ENCODE results near the gene C16orf54.
A peak's percentile ranks its signal among the peaks of the same experiment; 100 is the strongest.
"Not testable (repeated sequence)": the region's sequence is repeated elsewhere in the genome, so short reads cannot be mapped to it uniquely, and the experiment has no call there.

The C16orf54 gene

GRCh38 chr16:29729116-29729521 lies 16.7 kb downstream of the C16orf54 start:
- no peak for DNase-seq (ENCODE audit: extremely low spot score)
- ChIA-PET POLR2A (no interaction called here), CTCF (interaction anchor here (0.8 to 8.0 kb wide), 15 partner anchors 9 to 120 kb away, joined by 3 to 59 read pairs (median 6); partner anchors contain the start of genes KIF22 and PAGR1)
- TF ChIP-seq, protein P1, sequence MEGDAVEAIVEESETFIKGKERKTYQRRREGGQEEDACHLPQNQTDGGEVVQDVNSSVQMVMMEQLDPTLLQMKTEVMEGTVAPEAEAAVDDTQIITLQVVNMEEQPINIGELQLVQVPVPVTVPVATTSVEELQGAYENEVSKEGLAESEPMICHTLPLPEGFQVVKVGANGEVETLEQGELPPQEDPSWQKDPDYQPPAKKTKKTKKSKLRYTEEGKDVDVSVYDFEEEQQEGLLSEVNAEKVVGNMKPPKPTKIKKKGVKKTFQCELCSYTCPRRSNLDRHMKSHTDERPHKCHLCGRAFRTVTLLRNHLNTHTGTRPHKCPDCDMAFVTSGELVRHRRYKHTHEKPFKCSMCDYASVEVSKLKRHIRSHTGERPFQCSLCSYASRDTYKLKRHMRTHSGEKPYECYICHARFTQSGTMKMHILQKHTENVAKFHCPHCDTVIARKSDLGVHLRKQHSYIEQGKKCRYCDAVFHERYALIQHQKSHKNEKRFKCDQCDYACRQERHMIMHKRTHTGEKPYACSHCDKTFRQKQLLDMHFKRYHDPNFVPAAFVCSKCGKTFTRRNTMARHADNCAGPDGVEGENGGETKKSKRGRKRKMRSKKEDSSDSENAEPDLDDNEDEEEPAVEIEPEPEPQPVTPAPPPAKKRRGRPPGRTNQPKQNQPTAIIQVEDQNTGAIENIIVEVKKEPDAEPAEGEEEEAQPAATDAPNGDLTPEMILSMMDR (IDR thresholded peaks at IDR 0.05; ENCODE audit: control extremely low read depth, extremely low read depth, low read depth, missing control alignments): peak; percentile 44

- CTCF ChIA-PET: interaction anchor here (0.9 to 2.5 kb wide), 4 partner anchors 11 to 63 kb away, joined by 3 to 6 read pairs (median 4); partner anchors contain the start of gene KIF22
- POLR2A ChIA-PET: no interaction called here
These were observed 18.3 kb downstream of the C16orf54 start for GRCh38 chr16:29727452-29727851.

GRCh38 chr16:29726845-29727377 lies 18.9 kb downstream of the C16orf54 start:
- TF ChIP-seq, protein P1 (IDR thresholded peaks at IDR 0.05; ENCODE audit: control extremely low read depth, extremely low read depth, low read depth, missing control alignments): no peak
- no peak for DNase-seq (ENCODE audit: extremely low spot score)
- ChIA-PET CTCF (interaction anchor here (0.9 to 2.5 kb wide), 3 partner anchors 27 to 63 kb away, joined by 4 to 6 read pairs (median 5); partner anchors contain the start of gene KIF22), POLR2A (no interaction called here)

More at GRCh38 chr16:29727452-29727851, 18.3 kb downstream of the C16orf54 start:
- DNase-seq (ENCODE audit: extremely low spot score): no peak
- TF ChIP-seq, protein P1 (IDR thresholded peaks at IDR 0.05; ENCODE audit: control extremely low read depth, extremely low read depth, low read depth, missing control alignments): no peak

DNA sequence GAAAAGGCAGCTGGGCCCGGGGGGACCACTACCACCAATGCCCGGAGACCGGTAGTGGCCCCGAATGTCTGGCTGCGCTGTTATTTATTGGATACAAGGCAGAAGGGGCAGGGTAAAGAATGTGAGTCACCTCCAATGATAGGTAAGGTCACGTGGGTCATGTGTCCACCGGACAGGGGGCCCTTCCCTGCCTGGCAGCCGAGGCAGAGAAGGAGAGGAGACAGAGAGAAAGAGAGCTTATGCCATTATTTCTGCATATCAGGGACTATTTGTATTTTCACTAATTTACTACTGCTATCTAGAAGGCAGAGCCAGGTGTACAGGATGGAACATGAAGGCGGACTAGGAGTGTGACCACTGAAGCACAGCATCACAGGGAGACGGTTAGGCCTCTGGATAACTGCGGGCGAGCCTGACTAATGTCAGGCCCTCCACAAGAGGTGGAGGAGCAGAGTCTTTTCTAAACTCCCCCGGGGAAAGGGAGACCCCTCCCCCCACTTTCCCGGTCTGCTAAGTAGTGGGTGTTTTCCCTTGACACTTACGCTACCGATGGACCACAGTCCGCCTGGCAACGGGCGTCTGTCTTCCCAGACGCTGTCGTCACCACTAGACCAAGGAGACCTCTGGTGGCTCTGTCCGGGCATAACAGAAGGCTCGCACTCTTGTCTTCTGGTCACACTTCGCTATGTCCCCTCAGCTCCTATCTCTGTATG lies 24.5 kb downstream of the C16orf54 start:
- DNase-seq (ENCODE audit: extremely low spot score): peak; percentile 55
- CTCF ChIA-PET: interaction anchor here (0.8 to 8.4 kb wide), 6 partner anchors 11 to 318 kb away, joined by 3 to 59 read pairs (median 3); partner anchors contain the start of gene KIF22
- POLR2A ChIA-PET: not testable (repeated sequence)
- TF ChIP-seq, protein P1 (IDR thresholded peaks at IDR 0.05; ENCODE audit: control extremely low read depth, extremely low read depth, low read depth, missing control alignments): peak; percentile 70

GRCh38 chr16:29720703-29721102 lies 25.1 kb downstream of the C16orf54 start:
- ChIA-PET CTCF (interaction anchor here (0.6 to 8.4 kb wide), 8 partner anchors 12 to 127 kb away, joined by 3 to 59 read pairs (median 4); partner anchors contain the start of gene KIF22), POLR2A (no interaction called here)
- no peak for DNase-seq (ENCODE audit: extremely low spot score)
- TF ChIP-seq, protein P1 (IDR thresholded peaks at IDR 0.05; ENCODE audit: control extremely low read depth, extremely low read depth, low read depth, missing control alignments): no peak

DNA sequence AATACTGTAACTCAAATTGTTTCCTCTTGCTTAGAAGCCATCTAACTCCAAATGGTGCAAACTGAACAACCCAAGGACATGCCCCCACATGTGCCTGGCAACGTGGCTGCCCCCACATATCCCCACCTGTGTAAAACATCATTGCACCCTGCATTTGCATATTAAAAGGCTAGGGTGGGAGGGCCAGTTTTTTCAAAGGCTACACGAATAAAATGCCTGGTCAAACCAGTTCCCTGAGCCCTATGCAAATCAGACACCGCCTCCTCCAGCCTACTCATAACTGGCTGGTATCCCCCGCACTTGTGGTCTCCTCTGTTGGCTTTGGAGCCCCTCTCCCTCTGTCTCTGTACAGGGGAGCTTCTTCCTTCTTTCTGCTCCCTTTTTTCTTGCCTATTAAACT lies 26.7 kb downstream of the C16orf54 start:
- TF ChIP-seq, protein P1 (IDR thresholded peaks at IDR 0.05; ENCODE audit: control extremely low read depth, extremely low read depth, low read depth, missing control alignments): no peak
- CTCF ChIA-PET: interaction anchor here (1.2 to 8.4 kb wide), 4 partner anchors 14 to 27 kb away, joined by 3 to 59 read pairs (median 14); no protein-coding TSS in a partner anchor
- DNase-seq (ENCODE audit: extremely low spot score): no peak
- POLR2A ChIA-PET: no interaction called here
